HG03575 (cell line): ENCODE measurements around the gene MFSD2A.
"Not testable (repeated sequence)": the region's sequence is repeated elsewhere in the genome, so short reads cannot be mapped to it uniquely, and the experiment has no call there.

Source experiments
- ATAC-seq: cut with Tn5 transposase; IDR thresholded peaks from one replicate; pipeline ENCODE4 v1.9.1; 2021; ENCODE audit not compliant: unreplicated experiment, insufficient number of reproducible peaks, low FRiP score; ENCODE audit errors: extremely low read depth

The MFSD2A gene

GRCh38 chr1:39954870-39955546 is at the start of gene MFSD2A:
Gene MFSD2A, plus strand, starts transcription at chr1:39955145. Its CDS starts 148 bp downstream, at chr1:39955293.
- ATAC-seq: no peak

GRCh38 chr1:39905172-39905571 is 49.8 kb upstream of the MFSD2A start:
- ATAC-seq: no peak

GRCh38 chr1:39907528-39908453 is 47.2 kb upstream of the MFSD2A start:
- no peak for ATAC-seq

GRCh38 chr1:39908534-39908933 is 46.4 kb upstream of the MFSD2A start:
- ATAC-seq: no peak

DNA sequence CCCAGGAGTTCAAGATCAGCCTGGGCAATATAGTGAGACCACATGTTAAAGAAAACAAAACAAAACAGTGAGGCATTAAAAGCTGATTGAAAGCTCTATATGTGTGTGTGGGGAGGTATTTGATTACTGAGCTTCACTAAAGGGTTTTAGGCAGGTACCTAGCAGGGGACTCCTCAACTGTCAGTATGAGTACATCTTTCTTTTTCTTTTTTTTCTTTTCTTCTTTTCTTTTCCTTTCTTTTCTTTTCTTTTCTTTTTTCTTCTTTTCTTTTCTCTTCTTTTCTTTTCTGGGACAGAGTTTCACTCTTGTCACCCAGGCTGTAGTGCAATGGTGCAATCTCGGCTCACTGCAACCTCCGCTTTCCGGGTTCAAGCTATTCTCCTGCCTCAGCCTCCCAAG is 44.7 kb upstream of the MFSD2A start:
- ATAC-seq: no peak

GRCh38 chr1:39913136-39913535 is 41.8 kb upstream of the MFSD2A start:
- not testable (repeated sequence) for ATAC-seq

- ATAC-seq: no peak
Observed at GRCh38 chr1:39915499-39916129, 39.3 kb upstream of the MFSD2A start.

- no peak for ATAC-seq
Observed at GRCh38 chr1:39917825-39918224, 37.1 kb upstream of the MFSD2A start.

DNA sequence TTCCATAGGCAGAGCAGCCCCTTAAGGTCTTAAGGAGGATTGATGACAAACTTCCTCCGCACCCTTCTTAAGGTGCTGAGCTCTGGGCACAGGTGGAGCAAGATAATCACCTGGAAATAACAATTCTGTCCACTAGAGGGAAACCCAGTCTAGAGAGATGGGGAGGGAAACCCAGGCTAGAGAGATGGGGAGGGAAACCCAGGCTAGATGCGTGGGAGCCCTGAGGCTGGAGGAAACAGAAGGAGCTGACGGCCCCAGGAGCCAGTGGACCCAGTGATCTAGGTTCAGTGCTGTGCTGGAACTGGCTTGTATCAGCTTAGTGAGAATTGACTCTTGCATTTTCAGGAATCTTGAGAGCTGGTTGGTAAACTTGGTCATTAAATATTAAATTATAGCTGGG is 35.4 kb upstream of the MFSD2A start:
- no peak for ATAC-seq

DNA sequence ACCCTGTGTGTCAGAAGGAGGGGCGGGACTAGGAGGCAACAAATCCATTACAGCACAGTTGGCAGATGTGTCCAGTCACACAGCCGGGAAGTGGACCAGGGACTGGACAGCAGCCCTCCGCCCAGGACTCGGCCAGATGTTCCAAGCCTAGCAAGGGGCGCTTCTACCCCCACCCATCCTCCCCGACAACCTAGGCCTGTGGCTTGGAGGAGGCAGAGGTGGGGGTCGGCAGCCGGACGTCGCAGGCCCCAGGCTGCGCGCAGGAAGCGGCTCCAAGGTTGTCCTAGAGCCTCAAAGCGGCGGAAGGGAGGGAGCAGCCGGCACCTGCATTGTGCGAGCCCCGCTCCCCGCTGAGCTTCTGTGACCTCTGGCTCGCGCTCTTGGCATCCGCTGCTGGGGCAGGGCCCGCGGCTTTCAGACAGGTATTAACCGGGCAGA is 32.7 kb upstream of the MFSD2A start:
- no peak for ATAC-seq

- no peak for ATAC-seq
Observed at GRCh38 chr1:39925721-39926342, 29.1 kb upstream of the MFSD2A start.

DNA sequence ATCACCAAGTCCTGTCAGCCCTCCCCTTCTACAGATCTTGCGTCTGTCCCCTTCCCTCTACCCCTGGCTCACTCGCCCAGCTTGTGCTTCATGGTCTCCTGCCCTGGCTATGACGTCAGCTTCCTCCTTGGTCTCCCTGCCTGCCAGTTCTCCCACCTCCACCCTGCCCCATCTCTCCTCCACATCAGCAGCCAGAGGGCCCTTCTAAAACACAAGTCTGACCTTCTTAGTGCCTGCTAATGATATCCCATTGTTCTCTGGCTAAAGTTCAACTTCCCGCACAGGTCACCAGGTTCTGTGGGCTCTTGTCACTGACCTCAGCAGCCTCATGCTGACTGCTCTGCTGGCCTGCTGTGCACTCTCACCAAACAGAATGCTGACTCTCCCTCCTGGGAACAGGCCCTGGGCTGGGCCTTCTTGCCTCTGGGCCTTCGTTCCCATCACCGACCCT is 28.6 kb upstream of the MFSD2A start:
- no peak for ATAC-seq

DNA sequence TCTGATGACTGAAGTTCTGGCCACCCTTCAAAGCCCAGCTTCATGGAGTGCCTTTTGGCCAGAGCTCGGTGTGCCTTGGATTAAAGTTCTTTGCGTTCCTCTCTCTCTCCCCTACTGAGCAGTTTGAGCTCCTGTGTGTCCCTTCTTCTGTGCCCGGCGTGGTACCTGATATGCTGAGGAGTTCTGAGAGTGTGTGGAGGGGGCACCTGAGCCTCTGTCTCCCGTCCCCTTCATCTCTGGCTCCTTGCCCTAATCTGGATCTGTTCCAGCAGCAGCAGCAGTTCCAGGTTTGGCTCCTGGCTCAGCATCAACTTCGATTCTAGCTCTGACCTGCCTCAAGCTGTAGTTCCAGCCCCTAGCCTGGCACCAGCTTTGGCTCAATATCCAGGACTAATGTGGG is 28.1 kb upstream of the MFSD2A start:
- no peak for ATAC-seq

- ATAC-seq: no peak
Observed at GRCh38 chr1:39927538-39927937, 27.4 kb upstream of the MFSD2A start.

DNA sequence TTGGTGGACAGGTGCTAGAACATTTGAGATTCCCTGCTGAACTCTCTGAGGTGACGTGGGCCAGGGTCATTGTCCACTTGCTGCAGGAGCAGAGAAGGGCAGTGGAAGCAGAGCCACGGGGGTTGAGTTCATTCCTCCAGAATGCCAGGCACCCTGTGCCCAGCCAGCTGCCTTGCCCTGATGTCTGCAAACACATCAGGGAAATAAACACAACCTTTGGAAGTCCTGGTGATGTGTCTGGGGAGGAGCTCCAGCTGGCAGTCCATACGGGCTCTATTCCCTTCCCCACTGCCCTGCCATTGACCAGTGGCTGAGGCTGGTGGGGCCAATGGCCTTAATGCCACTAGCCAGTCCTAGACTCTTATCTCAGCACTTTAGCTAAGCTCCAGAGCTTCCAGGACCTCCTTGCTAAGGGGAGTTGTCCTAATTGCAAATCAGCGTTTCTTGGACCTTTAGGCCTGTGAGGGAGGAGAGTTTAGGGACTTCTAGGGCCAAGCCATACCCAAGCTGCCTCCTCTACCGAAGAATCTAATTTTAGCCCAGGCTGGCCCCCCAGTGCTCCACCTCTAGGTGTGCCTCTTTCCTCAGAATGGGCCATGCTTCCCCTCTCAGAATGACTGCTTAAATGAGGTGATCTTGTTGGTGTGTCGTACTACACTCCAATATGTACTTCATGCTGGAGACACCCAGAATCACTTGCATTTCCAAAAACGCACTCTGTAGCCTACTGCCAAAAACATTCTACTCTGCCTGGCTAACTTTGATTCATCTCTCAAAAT is 25.9 kb upstream of the MFSD2A start:
- no peak for ATAC-seq

GRCh38 chr1:39933956-39934941 is 20.7 kb upstream of the MFSD2A start:
- no peak for ATAC-seq

DNA sequence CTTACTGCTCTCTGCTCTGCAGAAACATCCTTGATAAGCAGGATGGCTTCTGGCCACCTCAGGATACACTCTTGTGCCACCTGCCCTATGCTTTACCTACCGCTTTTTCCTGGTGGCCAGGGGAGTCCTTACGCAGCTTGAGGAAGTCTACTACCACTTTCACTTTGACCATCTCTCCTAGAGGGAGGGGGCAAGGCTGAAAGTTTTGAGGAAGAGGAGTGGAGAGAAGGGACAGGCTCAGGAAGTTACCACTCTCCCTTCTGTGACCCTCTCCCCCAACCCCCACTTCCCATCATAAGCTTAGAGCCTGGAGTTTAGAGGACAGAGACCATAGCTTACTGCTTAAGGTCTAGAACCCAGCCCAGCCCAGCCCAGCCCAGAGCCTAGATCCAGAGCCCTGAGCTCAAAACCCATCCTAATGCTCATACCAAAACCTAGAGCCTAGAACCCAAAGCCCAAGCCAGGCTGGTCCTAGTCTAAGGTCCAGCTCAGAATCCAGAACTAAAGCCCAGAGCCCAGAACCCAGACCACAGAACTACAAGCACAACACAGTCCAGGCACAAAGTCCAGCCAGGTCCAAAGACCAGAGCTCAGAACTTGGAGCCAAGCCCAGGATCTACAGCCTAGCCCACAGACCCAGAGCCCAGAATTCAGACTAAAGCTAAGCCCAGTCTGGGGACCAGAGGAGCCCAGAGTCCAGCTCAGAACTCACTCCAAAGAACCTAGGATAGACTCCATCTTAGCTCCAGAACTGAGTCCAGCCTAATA is 18.0 kb upstream of the MFSD2A start:
- ATAC-seq: no peak
